Right atrium auricular region (tissue), 2 donors: ENCODE measurements around the gene C16orf96. TPM values are rescaled to one million over a fixed set of nuclear protein-coding genes. Genes with fewer than 3 reads are reported as not detected.

Experiments used
- DNase-seq: peaks from one replicate; pipeline ENCODE4 v3.0.0-alpha.2; 2019; ENCODE audit warnings: low spot score
- H3K27ac ChIP-seq, 2 donors: fragments of 200-600 bp; sonication (generic); 1 replicate in 1 of 2; 2 replicates in 1 of 2; pipeline ENCODE4 v1.5.1; 2016 to 2019
- H3K27me3 ChIP-seq, 2 donors: fragments of 200-600 bp; sonication (generic); one replicate each; pipeline versions ENCODE4 v1.5.1 to v1.6.0; 2017 to 2019
- H3K36me3 ChIP-seq: fragments of 200-600 bp; sonication (generic); one replicate; pipeline ENCODE4 v1.5.1; 2016
- H3K4me1 ChIP-seq, 2 donors: fragments of 200-600 bp; sonication (generic); one replicate each; pipeline versions ENCODE4 v1.5.1 to v1.6.0; 2017 to 2019
- H3K4me3 ChIP-seq, 2 donors: fragments of 200-600 bp; sonication (generic); 1 replicate in 1 of 2; 2 replicates in 1 of 2; pipeline ENCODE4 v1.5.1; 2017 to 2019; ENCODE audit warnings: mild to moderate bottlenecking in 1 of 2, moderate library complexity in 1 of 2
- H3K9me3 ChIP-seq, 2 donors: fragments of 200-600 bp; sonication (generic); one replicate each; pipeline ENCODE4 v1.5.1; 2019
- CTCF ChIP-seq, 2 donors: fragments of 200-600 bp; sonication (generic); IDR thresholded peaks; one replicate each; pipeline ENCODE4 v1.5.1; 2019; ENCODE audit warnings: antibody characterized with exemption in 2 of 2
- total RNA-seq, 2 donors: library from RNA; depleted of rRNA; stranded (reverse); fragments of >200 nt; gene quantifications; one replicate each; pipeline ENCODE4 v1.1.0, GENCODE V29; 2016

The C16orf96 gene
- total RNA-seq, 2 donors from 2014 or later = 0.24 TPM; not detected in 1

GRCh38 chr16:4539716-4540284, 16.3 kb upstream of the C16orf96 start:
- no peaks in the 10 kb centered on the region for H3K36me3 ChIP-seq
- peaks cover 0 to 13% of the 10 kb centered on the region in 2 donors for H3K4me1 ChIP-seq
- H3K27me3 ChIP-seq = no peaks in the 10 kb centered on the region
- H3K27ac ChIP-seq = no peak overlapping the region
- no peak for TF ChIP-seq CTCF (IDR thresholded peaks at IDR 0.05)
- H3K9me3 ChIP-seq = no peaks in the 10 kb centered on the region
- H3K4me3 ChIP-seq = no peak overlapping the region
- DNase-seq = no peak

GRCh38 chr16:4544473-4544872, 11.7 kb upstream of the C16orf96 start:
- no peak for TF ChIP-seq CTCF (IDR thresholded peaks at IDR 0.05)
- no peaks in the 10 kb centered on the region for H3K9me3 ChIP-seq

GRCh38 chr16:4548124-4548523, 8.0 kb upstream of the C16orf96 start:
- TF ChIP-seq CTCF (IDR thresholded peaks at IDR 0.05) = no peak
- Histone ChIP-seq H3K4me3 (no peak overlapping the region), H3K9me3 (no peaks in the 10 kb centered on the region), H3K27me3 (no peaks in the 10 kb centered on the region), H3K27ac (no peak overlapping the region), H3K4me1 (no peaks in the 10 kb centered on the region), H3K36me3 (no peaks in the 10 kb centered on the region)
- DNase-seq = no peak

More at GRCh38 chr16:4544473-4544872, 11.7 kb upstream of the C16orf96 start:
- no peaks in the 10 kb centered on the region for H3K27me3 ChIP-seq
- no peak overlapping the region for H3K4me3 ChIP-seq
- no peak overlapping the region for H3K27ac ChIP-seq
- no peaks in the 10 kb centered on the region for H3K4me1 ChIP-seq
- DNase-seq = no peak
- H3K36me3 ChIP-seq = no peaks in the 10 kb centered on the region

GRCh38 chr16:4550591-4550990, 5.5 kb upstream of the C16orf96 start:
- no peak overlapping the region for H3K4me3 ChIP-seq
- H3K9me3 ChIP-seq = no peaks in the 10 kb centered on the region
- H3K27ac ChIP-seq = no peak overlapping the region
- DNase-seq = no peak
- no peak for TF ChIP-seq CTCF (IDR thresholded peaks at IDR 0.05)
- no peaks in the 10 kb centered on the region for H3K4me1 ChIP-seq
- H3K27me3 ChIP-seq = no peaks in the 10 kb centered on the region
- H3K36me3 ChIP-seq = no peaks in the 10 kb centered on the region

GRCh38 chr16:4552541-4552940, 3.6 kb upstream of the C16orf96 start:
- H3K27me3 ChIP-seq = no peaks in the 10 kb centered on the region
- H3K9me3 ChIP-seq = no peaks in the 10 kb centered on the region
- no peaks in the 10 kb centered on the region for H3K36me3 ChIP-seq
- no peak overlapping the region for H3K27ac ChIP-seq
- DNase-seq = no peak
- TF ChIP-seq CTCF (IDR thresholded peaks at IDR 0.05) = no peak
- no peaks in the 10 kb centered on the region for H3K4me1 ChIP-seq
- H3K4me3 ChIP-seq = no peak overlapping the region

- Histone ChIP-seq H3K27me3 (no peaks in the 10 kb centered on the region), H3K4me3 (no peak overlapping the region), H3K27ac (no peak overlapping the region), H3K4me1 (no peaks in the 10 kb centered on the region), H3K9me3 (no peaks in the 10 kb centered on the region), H3K36me3 (no peaks in the 10 kb centered on the region)
- no peak for DNase-seq
- no peak for TF ChIP-seq CTCF (IDR thresholded peaks at IDR 0.05)
Observed at GRCh38 chr16:4556580-4556979, 440 bp downstream of the C16orf96 start.
